ENCODE measurements around the gene BICD1.

DNA sequence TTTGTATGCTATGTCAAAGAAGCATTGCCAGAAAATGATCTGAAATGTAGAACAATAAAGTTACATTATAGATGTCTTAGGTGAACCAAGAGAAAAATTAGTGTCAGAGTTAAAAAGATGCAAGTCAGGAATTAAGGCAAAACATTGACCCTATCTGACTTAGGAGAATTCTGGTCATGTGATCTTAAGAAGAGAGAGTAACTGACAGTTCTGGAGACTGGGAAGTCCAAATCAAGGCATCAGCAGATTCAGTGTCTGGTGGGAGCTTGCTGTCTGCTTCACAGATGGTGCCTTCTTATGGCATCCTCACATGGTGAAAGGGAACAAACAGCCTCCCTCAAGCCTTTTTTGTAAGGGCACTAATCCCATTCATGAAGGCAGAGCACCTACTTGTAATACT is 42.8 kb downstream of the BICD1 start:
- TF ChIP-seq EP300 (IDR thresholded peaks at IDR 0.05) (no peak), POLR2A (IDR thresholded peaks at IDR 0.05) (no peak), POLR2AphosphoS5 (IDR thresholded peaks at IDR 0.05) (no peak)
- TF ChIP-seq, protein P1, sequence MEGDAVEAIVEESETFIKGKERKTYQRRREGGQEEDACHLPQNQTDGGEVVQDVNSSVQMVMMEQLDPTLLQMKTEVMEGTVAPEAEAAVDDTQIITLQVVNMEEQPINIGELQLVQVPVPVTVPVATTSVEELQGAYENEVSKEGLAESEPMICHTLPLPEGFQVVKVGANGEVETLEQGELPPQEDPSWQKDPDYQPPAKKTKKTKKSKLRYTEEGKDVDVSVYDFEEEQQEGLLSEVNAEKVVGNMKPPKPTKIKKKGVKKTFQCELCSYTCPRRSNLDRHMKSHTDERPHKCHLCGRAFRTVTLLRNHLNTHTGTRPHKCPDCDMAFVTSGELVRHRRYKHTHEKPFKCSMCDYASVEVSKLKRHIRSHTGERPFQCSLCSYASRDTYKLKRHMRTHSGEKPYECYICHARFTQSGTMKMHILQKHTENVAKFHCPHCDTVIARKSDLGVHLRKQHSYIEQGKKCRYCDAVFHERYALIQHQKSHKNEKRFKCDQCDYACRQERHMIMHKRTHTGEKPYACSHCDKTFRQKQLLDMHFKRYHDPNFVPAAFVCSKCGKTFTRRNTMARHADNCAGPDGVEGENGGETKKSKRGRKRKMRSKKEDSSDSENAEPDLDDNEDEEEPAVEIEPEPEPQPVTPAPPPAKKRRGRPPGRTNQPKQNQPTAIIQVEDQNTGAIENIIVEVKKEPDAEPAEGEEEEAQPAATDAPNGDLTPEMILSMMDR (IDR thresholded peaks at IDR 0.05): no peak
